ENCODE data around the gene DENR. TPM values are rescaled to one million over a fixed set of nuclear protein-coding genes. Genes with fewer than 3 reads are reported as not detected.
A peak's percentile ranks its signal among the peaks of the same experiment; 100 is the strongest.

The DENR gene
- total and polyA plus RNA-seq, 2 of the 13 experiments (the other 11 are each of a cell fraction or from before 2014, with no cell fraction given): 30.0 to 59.1 TPM

DNA sequence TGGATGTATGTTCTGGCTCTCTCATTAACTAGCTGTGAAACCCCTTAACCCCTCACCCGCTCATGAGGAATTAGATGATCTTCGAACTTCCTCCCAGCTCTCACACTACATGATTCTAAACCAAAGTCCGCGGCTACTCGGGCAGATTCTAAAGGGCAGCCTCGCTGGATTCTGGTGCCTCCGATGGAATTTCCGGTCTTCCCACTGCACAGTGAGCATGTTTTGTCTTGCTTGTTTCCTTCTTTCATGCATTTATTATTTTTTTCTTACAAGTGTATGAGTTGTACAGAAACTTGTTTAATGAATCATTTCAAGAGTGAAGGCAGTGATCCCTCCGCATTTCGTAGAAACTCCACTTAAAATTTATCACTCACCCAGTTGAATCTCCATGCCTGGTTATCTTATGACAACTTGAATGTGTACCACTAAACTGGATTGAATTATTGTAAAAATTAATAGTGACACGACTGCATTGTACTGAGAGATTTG lies 31.5 kb upstream of the DENR start (continued):
- TF ChIP-seq THAP9 (CRISPR knock-in tag; IDR thresholded peaks at IDR 0.05; ENCODE audit: borderline replicate concordance): no peak
- TF ChIP-seq MEF2D (CRISPR knock-in tag; IDR thresholded peaks at IDR 0.05): no peak
- no peak for TF ChIP-seq CENPT (CRISPR knock-in tag; IDR thresholded peaks at IDR 0.05; ENCODE audit: low read depth)
- no peak for TF ChIP-seq RNF2 (conservative IDR thresholded peaks at IDR 0.05; ENCODE audit: low read depth)
- TF ChIP-seq NFE2L2 (IDR thresholded peaks at IDR 0.05; ENCODE audit: low read length): no peak
- no peak for TF ChIP-seq ZNF597 (CRISPR knock-in tag; IDR thresholded peaks at IDR 0.05)
- no peak for TF ChIP-seq ZBTB25 (CRISPR knock-in tag; IDR thresholded peaks at IDR 0.05)
- TF ChIP-seq, protein P1, sequence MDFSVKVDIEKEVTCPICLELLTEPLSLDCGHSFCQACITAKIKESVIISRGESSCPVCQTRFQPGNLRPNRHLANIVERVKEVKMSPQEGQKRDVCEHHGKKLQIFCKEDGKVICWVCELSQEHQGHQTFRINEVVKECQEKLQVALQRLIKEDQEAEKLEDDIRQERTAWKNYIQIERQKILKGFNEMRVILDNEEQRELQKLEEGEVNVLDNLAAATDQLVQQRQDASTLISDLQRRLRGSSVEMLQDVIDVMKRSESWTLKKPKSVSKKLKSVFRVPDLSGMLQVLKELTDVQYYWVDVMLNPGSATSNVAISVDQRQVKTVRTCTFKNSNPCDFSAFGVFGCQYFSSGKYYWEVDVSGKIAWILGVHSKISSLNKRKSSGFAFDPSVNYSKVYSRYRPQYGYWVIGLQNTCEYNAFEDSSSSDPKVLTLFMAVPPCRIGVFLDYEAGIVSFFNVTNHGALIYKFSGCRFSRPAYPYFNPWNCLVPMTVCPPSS (IDR thresholded peaks at IDR 0.05): no peak
- 0 out of 2 replicates have a peak, but pooled peaks have one; percentile 24 for TF ChIP-seq THAP11 (CRISPR knock-in tag; IDR thresholded peaks at IDR 0.05)
- TF ChIP-seq, protein P2, sequence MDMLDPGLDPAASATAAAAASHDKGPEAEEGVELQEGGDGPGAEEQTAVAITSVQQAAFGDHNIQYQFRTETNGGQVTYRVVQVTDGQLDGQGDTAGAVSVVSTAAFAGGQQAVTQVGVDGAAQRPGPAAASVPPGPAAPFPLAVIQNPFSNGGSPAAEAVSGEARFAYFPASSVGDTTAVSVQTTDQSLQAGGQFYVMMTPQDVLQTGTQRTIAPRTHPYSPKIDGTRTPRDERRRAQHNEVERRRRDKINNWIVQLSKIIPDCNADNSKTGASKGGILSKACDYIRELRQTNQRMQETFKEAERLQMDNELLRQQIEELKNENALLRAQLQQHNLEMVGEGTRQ (IDR thresholded peaks at IDR 0.05; ENCODE audit: low read depth, low read length): no peak
- TF ChIP-seq, protein P2 (CRISPR knock-in tag; IDR thresholded peaks at IDR 0.05; ENCODE audit: borderline replicate concordance): no peak
- no peak for TF ChIP-seq ETS1 (CRISPR knock-in tag; IDR thresholded peaks at IDR 0.05)
- TF ChIP-seq, protein P3, sequence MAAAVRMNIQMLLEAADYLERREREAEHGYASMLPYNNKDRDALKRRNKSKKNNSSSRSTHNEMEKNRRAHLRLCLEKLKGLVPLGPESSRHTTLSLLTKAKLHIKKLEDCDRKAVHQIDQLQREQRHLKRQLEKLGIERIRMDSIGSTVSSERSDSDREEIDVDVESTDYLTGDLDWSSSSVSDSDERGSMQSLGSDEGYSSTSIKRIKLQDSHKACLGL (CRISPR knock-in tag; IDR thresholded peaks at IDR 0.05): no peak
- TF ChIP-seq, protein P4, sequence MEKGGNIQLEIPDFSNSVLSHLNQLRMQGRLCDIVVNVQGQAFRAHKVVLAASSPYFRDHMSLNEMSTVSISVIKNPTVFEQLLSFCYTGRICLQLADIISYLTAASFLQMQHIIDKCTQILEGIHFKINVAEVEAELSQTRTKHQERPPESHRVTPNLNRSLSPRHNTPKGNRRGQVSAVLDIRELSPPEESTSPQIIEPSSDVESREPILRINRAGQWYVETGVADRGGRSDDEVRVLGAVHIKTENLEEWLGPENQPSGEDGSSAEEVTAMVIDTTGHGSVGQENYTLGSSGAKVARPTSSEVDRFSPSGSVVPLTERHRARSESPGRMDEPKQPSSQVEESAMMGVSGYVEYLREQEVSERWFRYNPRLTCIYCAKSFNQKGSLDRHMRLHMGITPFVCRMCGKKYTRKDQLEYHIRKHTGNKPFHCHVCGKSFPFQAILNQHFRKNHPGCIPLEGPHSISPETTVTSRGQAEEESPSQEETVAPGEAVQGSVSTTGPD (CRISPR knock-in tag; IDR thresholded peaks at IDR 0.05): no peak
- TF ChIP-seq SIX4 (CRISPR knock-in tag; IDR thresholded peaks at IDR 0.05): no peak
- TF ChIP-seq POLR2AphosphoS5 (IDR thresholded peaks at IDR 0.05; ENCODE audit: low read depth, low read length): 0 out of 2 replicates have a peak, but pooled peaks have one; percentile 39
- TF ChIP-seq ZMYM2 (CRISPR knock-in tag; IDR thresholded peaks at IDR 0.05): peak; percentile 55; the same call in 1 of the 2 replicates
- no peak for TF ChIP-seq HES4 (CRISPR knock-in tag; IDR thresholded peaks at IDR 0.05; ENCODE audit: borderline replicate concordance)
- 0 out of 2 replicates have a peak, but pooled peaks have one; percentile 53 for TF ChIP-seq DMAP1 (CRISPR knock-in tag; IDR thresholded peaks at IDR 0.05)
